Hypothalamus (tissue), 51 donors: ENCODE measurements around the gene DNMBP.
"Not testable (repeated sequence)": the region's sequence is repeated elsewhere in the genome, so short reads cannot be mapped to it uniquely, and the experiment has no call there.

Experiments used
- DNase-seq, 51 donors: peaks; one replicate each; lab custom pipeline; 2025; lab: John Stamatoyannopoulos, UW

The DNMBP gene

DNA sequence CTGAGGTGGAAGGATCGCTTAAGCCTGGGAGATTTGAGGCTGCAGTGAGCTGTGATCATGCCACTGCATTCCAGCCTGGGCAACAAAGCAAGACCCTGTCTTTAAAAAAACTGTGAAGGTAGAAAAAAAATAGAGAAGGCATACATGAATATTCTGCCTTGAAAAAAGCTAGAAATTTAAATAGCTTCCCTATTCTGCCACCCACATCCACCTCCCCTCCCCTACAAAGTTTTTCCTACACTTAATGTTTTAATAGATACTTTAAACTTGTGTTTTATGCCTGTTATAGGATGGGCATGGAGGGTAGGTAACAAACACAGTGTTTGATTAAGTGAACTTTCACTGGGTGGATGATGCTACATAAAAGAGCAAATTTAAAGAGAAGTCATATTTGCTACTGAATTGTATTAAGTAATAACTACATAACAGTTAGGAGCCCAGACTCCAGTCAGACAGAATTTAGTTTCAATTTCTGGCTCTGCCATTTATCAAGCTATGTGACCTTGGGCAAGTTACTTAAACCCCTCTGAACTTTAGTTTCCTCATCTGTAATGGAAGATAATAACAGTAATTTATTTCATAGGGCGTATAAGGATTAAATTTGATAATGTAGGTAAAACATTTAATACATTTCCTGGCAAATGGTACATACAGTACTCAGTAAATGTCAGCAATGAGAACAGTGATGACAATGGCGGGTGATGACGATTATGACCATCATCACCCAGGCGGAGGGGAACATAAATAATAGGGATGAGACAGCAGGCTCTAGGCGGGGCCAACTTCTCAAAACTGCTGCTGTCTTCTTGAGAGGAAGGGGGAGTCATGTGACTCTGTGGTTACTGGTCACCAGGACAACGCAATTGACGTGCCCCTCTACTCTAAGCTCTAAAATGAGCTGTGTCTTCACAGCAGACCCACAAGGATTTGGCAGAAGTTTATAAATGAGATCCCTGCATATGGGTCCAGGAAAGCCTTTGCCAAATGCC, 15.8 kb downstream of the DNMBP start:
- DNase-seq: peak in 19 of 51 donors; percentile 2 to 37 (median 13)

DNA sequence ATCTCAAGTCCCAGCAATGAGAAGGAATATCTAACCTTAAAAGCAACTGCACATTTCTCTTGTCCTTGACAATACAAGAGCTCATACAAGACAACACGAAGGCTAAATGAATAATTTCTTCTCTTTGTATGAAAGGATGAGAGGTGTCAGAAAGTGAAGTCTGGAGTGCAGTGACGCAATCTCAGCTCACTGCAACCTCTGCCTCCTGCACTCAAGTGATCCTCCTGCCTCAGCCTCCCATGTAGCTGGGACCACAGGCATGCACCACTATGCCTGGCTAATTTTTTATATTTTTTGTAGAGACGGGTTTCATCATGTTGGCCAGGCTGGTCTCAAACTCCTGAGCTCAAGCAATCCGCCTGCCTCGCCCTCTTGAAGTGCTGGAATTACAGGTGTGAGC, 24.1 kb downstream of the DNMBP start:
- not testable (repeated sequence) for DNase-seq

DNA sequence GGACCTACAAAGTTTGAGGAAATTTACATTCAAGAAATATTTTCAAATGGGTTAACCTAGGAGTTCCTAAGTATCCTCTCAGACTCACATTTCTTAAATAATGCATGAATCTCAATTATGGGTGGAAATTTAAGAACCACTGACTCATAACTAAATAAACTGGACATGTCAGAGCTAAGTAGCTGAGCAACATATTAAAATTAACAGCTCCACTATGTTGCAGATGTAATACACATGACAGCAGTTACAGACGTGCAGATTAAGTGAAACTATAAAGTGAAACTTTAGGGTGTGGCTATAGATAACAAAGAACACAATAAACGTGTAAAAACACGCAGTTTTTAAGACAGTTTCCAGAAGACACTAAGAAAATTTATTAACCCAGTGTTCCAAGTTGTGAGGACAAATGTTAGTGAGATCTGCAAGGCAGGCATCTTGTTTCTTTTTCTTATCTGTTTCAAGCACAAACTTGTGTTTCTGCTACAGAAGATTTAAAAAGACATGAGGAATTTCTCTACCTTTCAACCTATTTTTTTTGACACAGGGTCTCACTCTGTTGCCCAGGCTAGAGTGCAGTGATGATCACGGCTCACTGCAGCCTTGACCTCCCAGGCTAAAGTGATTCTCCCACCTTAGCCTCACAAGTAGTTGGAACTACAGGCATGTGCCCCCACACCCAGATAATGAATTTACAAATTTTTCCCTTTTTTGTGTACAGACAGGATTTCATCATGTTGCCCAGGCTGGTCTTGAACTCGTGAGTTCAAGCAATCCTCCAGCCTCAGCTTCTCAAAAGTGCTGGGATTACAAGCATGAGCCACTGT, 25.3 kb downstream of the DNMBP start:
- no peak for DNase-seq

GRCh38 chr10:99983280-99983988, 26.3 kb downstream of the DNMBP start:
- DNase-seq: no peak

DNA sequence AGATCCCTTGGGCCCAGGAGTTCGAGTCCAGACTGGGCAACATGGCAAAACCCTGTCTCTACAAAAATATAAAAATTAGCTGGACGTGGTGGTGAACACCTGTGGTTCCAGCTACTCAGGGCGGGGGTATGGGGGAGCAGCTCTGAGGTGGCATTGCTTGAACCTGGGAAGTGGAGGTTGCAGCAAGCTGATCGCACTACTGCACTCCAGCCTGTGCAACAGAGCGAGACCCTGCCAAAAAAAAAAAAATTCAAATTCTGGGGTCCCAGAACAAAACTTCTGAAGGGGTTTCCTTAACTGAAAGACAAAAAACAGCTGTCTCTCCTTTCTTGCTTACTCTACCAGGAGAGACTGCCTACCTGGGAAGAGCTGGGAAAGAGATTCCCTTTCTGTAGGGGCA, 27.0 kb downstream of the DNMBP start:
- no peak for DNase-seq

DNA sequence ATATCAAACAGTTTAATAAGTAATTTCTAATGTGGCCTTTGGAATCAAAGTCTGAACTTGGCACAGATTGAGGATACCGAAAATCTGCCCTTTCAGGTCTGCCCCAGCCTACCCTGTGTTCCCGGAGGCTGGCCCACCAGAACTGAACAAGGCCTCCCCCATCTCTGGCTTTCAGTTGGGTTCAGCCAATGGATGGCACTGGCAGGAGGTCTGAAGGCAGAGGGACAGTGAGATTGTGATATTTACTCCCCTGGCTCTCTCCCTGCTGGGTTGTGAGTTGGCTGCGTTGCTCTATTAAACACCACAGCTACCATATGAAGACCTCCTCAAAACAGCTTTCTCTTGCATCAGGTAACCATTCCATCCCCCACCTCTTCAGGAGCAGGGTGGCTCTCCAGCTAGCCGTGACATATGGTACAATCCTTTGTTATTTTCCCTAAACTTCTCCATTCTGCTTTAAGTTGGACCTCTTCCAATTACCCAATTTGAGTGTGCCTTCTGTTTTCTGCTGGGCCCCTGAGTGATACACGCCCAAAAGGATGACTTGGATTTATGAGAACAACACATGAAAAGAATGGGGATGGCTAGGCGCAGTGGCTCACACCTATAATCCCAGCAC, 28.1 kb downstream of the DNMBP start:
- no peak for DNase-seq

DNA sequence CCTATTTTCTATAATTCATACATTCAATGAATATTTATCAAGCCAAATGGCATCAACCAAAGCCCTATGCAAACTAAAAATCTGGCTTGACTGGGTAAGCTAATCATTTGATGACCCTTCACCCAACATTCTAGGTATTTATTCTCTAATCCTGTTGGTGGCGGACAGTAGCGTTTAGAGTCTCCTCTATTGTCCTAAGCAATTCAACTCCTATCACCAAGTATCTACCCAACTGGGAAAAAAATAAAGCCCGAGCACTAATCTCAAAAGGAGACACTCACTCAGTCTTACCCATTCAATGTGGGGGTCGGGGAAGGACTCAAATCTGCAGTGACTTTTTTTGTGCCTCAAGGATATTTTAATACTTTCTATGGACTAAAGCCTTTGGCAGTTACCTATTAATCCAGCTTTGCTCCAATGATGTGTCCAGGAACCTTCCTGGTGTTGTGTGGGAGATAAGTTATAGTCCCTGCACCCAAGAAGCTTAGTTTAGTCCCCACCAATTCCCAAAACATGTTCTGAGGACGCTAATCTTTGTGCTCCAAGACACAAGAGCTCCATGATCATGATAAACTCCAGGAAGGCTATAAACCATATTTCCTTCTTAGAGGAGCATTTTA, 30.6 kb downstream of the DNMBP start:
- DNase-seq: no peak

GRCh38 chr10:99977916-99978315, 31.8 kb downstream of the DNMBP start:
- DNase-seq: no peak

DNA sequence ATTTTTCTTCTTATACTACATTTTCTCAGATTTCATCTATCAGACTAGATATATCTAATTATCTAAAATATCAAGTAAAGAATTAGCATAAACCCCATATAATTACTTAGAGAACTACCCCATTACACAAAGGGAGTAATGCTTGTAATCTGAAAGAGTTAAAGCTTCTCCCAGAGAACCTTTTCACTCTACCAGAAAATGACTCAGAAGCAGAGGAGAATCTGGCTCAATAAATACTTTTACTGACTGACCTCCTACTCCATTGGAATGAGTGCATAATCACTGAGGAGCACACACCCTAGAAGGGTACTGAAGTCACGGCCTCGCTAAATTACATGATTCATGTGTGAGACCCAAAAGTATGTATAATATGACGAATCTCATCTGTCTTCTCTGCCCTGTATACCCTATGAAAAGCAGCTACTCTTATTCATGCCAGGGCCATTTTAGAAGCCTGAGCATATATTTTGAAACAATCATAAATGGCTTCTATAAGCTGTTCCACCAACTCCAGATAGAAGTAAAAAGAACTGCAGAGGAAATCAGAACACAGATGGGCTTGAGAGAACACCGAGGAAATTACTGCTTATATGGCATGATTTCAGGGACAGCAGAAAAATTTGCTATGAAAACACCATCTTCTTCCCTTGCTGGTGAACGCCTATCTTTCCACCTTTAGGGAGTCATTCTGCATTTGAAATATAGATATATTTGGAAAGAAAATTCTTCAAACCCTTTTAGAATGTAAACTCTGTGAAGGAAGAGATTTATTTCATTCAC, 32.7 kb downstream of the DNMBP start:
- no peak for DNase-seq

DNA sequence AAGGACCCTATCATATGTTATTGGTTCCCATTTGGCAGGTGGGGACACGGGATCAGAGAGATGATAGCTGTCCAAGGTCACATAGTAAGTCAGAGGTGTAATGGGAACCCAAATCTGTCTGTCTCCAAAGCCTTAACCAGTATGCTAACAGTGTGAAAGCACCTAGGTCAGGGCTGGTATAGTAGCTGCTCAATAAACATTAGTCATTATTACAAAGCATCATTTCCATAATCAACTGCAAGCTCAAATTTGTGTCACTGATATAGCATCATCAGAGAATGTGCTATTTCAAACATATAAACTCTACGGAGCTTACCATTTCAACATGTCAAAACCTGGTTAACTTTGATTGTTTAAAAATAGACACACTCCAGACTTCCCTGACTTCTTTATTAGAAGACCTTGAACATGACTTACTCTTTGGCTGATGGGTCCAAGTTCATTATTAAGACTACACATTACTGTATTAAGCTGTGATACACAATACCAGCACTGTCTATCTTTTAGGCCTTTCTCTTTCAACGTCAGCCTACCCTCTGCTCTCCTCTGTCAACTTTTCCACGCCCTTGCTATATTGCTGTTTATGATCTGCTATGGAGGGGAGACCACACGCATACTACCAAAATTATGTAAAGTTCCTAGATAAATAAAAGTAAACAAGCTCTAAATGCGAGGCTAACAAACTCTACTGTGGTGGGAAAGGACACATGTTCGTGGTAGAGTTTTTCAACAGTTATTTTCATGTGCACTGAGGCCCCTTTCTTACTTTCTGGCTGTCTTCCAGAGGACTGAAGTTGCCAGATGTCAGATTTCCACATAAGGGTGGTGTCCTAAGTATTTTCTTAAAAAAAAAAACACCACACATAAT, 33.6 kb downstream of the DNMBP start:
- no peak for DNase-seq

GRCh38 chr10:99975106-99975829, 34.5 kb downstream of the DNMBP start:
- no peak for DNase-seq

DNA sequence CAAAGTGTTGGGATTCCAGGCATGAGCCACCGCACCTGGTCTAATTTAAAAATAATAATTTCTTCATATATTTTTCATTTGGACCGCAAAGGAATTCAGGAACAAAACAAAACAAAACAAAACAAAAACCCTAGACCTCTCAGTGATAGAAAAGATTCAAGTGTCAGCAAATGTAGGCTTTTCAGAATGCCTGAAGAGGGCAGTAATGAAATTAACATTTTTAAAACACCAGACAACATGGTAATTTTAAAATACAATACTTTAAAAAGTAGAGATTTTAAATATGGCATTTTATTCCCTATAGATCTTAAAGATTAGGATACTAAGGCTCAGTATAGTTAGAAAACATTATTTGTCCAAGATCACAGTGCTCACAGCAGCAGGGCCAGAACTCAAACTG, 36.6 kb downstream of the DNMBP start:
- DNase-seq: no peak

- DNase-seq: no peak
Measured at GRCh38 chr10:99967961-99968360, 41.8 kb downstream of the DNMBP start.

DNA sequence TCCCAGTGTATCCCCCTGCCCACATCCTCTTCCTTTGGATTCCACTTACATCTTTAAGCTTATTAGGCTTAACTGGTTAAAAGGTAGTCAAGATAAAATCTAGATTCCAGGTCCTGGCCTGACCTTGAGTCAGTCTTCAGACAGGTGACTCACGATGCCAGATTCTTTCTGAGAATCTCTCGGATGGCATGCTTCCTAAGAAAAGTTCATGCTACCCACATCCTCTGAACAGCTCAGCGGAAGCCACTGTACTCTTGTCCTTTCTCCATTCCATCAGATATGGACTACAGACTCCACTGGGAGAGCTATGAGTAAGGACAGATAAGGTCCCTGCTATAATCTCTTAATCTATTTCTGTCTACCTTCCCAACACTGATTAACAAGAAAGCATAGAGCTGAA, 43.4 kb downstream of the DNMBP start:
- no peak for DNase-seq

DNA sequence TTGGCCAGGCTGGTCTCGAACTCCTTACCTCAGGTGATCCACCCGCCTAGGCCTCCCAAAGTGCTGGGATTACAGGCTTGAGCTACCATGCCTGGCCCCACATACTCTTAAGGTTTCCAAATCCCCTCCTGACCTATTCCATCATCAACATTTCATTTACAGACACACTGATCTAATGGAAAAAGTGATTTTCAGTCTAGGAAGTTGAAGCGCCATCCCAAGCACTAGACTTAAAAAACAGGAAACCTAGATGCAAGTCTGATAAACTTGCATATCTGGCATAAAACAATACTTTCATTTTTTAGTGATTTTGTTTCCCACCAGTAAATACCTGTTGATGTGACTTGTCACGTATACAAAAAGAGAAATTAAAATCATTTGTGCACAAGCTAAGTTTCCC, 44.0 kb downstream of the DNMBP start:
- no peak for DNase-seq

DNA sequence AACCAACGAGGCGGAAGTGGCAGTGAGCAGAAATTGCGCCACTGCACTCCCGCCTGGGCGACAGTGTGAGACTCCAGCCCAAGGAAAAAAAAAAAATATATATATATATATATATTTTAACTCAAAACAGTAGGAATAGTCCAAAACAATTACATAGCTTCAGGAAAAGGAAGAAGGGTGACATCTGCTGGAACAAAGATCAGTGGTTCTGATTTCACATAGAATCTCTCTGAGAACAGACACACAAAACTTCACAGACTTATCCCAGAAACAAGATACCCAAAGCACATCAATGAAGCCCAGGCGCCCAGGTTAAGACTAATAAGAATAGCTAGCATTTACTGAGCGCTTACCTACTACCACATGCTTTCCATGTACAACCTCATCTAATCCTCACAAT, 45.0 kb downstream of the DNMBP start:
- no peak for DNase-seq

DNA sequence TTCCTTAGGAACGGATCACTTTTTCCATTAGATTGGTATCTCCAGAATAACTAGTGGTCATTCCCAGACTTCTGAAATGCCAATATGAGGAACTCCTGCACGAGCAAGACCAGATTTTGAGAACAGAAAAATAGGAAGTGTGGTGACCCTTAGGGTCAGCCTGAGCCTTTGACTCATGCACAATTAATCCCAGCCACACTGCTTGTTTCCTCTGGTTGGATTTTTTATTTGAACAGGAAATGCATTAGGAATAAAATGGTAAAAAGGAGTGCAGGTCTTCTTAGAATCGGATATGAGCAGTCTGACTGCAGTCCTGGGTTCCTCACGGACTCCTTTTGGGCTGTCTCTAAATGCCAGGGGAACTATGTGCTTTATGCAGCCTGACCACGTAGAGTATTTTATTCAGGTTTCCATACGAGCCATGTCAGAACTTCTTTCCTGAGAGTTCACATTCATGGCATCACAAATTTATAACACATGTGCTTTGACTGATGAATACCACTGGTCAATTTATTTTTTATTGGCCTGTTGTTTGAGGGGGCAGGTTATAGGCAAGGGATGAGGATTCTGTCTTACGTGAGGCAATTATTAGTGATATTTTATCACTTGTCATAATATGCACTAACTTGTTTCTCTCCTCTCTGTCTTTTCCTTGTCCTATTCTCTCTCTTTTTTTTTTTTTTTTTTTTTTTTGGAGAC, 46.1 kb downstream of the DNMBP start:
- not testable (repeated sequence) for DNase-seq
